Measurements from ENCODE around the gene HTR2A.

The HTR2A gene

DNA sequence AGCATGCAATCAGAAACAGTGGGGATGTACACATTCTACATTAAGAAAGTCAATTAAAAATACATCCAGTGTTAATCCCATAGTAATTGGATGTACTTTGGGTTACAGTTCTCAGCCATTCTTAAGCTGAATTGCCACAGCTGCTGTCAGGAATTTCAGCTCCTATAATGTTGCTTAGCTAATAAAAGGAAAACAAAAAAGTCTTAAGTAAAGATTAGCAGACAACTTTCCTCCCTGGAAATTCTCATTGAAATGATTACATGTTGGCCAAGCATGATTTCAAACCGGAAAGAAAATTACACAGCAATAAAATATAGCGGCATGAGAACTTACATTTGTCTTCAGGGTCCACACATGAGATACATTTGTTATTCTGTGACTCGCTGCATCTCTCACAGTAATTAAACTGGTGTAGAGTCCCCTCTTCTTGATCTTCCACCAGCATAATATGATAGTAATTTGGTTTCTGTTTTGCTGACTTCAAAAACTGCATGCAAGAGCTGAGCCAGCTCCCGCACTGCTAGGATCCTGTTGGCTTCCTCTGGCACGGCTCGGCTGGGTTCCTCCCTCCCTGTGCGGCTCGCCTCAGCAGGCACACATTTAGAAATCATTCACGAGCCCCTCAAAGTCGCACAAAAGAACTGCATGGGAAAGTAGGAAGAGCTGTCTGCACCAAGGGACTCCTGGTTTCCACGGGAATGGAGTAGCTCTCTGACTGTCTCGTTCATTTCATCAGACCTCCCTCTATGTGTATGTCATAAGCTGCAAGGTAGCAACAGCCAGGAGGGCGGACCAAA lies at the start of gene HTR2A:
Gene HTR2A, minus strand, starts transcription at position 713 of the 797 bp plus-strand sequence. CDS start 1,147 bp downstream, outside the sequence.
- Mint-ChIP-seq H3K4me3 (peak within 1 kb of the TSS; percentile 32), H3K27ac (no peak within 1 kb of the TSS), H3K27me3 (peaks cover 38% of the 10 kb centered on the region), H3K4me1 (peaks cover 19% of the 10 kb centered on the region), H3K9me3 (no peaks in the 10 kb centered on the region), H3K36me3 (no peaks in the 10 kb centered on the region)

DNA sequence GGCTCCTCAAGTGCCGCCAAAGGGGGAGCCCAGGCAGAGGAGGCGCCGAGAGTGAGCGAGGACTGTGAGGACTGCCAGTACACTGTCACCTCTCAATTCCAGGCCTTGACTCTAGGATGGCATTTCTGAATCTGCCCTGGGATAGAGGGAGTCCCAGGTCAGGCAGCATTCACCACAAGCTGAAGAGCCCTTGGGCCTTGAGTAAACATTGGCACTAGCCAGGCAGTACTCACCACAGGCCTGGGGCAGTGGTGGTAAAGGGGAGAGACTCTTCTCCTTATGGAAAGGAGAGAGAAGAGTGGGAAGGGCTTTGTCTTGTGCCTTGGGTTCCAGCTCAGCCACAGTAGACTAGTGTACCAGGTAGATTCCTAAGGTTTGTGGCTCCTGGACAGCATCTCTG lies 39.7 kb upstream of the HTR2A start:
- peaks cover 18% of the 10 kb centered on the region for H3K9me3 Mint-ChIP-seq
- no peak overlapping the region for H3K27ac Mint-ChIP-seq
- no peak overlapping the region for H3K4me3 Mint-ChIP-seq
- peaks cover 22% of the 10 kb centered on the region for H3K27me3 Mint-ChIP-seq
- H3K36me3 Mint-ChIP-seq = no peaks in the 10 kb centered on the region
- no peaks in the 10 kb centered on the region for H3K4me1 Mint-ChIP-seq

DNA sequence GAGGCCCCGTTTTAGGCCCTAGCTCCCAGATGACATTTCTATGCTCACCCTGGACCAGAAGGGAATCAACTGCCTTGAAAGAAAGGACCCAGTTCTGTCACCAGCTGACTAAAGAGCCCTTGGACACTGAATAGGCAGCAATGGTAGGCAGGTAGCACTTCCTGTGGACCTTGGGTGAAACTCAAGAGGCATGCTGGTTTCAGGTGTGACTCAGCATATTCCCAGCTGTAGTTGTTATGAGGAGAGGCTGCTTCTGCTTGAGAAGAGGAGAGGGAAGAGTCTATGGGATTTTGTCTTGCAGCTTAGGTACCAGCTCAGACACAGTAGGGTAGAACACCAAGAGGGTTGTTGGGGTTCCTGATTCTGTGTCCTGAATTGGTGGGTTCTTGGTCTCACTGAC lies 37.9 kb upstream of the HTR2A start:
- H3K9me3 Mint-ChIP-seq = peaks cover 9% of the 10 kb centered on the region
- peaks cover 22% of the 10 kb centered on the region for H3K27me3 Mint-ChIP-seq
- no peak overlapping the region for H3K27ac Mint-ChIP-seq
- no peaks in the 10 kb centered on the region for H3K4me1 Mint-ChIP-seq
- H3K4me3 Mint-ChIP-seq = no peak overlapping the region
- no peaks in the 10 kb centered on the region for H3K36me3 Mint-ChIP-seq

GRCh38 chr13:46926916-46927590 lies 30.2 kb upstream of the HTR2A start:
- H3K9me3 Mint-ChIP-seq = no peaks in the 10 kb centered on the region
- no peaks in the 10 kb centered on the region for H3K36me3 Mint-ChIP-seq
- no peak overlapping the region for H3K27ac Mint-ChIP-seq
- no peak overlapping the region for H3K4me3 Mint-ChIP-seq
- H3K27me3 Mint-ChIP-seq = peaks cover 11% of the 10 kb centered on the region
- no peaks in the 10 kb centered on the region for H3K4me1 Mint-ChIP-seq

DNA sequence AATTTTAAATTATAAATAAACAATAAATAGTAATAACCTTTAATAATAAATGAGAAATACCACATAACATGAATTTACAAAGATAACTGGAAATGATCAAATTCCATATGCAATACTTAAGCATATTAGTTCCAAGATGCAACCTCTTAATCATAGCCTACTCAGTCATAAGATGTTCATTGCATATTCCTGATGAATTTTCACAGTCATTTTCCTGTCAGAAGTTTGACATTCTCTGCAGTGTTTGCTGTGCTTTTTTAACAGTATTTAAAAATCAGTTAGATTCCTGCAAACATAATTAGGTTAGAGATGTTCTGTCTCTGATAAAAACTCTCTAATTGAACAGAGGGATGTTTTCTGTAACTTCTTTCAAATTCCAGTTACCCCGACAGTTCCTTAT lies 28.6 kb upstream of the HTR2A start:
- H3K4me1 Mint-ChIP-seq = no peaks in the 10 kb centered on the region
- no peak overlapping the region for H3K4me3 Mint-ChIP-seq
- H3K36me3 Mint-ChIP-seq = no peaks in the 10 kb centered on the region
- no peak overlapping the region for H3K27ac Mint-ChIP-seq
- H3K27me3 Mint-ChIP-seq = peaks cover 7% of the 10 kb centered on the region
- H3K9me3 Mint-ChIP-seq = no peaks in the 10 kb centered on the region

DNA sequence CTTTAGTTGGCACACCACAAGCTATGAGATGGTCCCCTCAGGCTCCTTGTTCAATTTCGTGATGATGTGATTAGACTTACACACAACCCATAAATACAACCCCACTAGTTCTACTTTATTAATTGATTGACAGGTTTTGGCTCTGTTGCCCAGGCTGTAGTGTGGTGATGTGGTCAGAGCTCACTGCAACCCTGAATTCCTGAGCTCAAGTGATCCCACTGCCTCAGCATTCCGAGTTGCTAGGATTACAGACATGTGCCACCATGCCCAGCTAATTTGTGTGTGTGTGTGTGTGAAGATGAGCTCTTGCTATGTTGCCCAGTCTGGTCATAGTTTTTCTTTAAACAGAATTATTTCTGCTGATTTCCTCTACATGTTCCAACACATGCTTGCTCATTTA lies 17.5 kb upstream of the HTR2A start:
- H3K9me3 Mint-ChIP-seq = no peaks in the 10 kb centered on the region
- H3K4me1 Mint-ChIP-seq = no peaks in the 10 kb centered on the region
- H3K27me3 Mint-ChIP-seq = peaks cover 11% of the 10 kb centered on the region
- no peaks in the 10 kb centered on the region for H3K36me3 Mint-ChIP-seq
- no peak overlapping the region for H3K4me3 Mint-ChIP-seq
- no peak overlapping the region for H3K27ac Mint-ChIP-seq

DNA sequence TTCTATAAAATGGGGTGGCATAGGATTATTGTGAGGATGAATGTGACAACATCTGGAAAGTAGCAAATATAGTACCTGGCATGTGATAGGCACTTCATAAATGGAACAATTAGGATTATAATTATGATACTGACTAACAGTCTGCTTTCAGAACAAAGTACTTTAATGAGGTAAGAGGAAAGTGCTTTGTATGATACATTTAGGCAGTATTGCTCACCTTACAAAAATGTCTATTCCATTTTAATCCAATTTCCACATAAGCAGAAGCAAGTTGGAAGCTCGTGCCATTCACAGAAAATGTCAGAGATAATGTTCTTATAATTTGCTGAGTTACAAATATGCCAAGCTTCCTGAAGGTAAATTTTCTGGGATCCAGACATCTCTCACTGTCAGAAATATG lies 16.9 kb upstream of the HTR2A start:
- Mint-ChIP-seq H3K9me3 (no peaks in the 10 kb centered on the region), H3K27ac (no peak overlapping the region), H3K4me3 (no peak overlapping the region), H3K36me3 (no peaks in the 10 kb centered on the region), H3K4me1 (no peaks in the 10 kb centered on the region), H3K27me3 (peaks cover 11% of the 10 kb centered on the region)

DNA sequence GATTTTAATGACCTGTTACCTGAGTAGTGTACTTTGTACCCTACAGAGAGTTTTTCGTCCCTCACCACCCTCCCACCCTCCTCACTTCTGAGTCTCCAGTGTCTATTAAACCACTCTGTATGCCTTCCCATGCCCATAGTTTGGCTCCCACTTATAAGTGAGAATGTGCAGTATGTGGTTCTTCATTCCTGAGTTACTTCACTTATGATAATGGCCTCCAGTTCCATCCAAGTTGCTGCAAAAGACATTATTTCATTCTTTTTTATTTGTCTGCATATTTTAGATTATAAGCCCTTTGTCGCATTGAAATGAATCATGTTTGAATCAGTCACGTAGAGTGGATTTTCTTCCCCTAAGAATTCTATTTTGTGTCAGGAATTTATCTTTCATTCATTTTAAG lies 12.2 kb upstream of the HTR2A start:
- no peaks in the 10 kb centered on the region for H3K36me3 Mint-ChIP-seq
- H3K9me3 Mint-ChIP-seq = no peaks in the 10 kb centered on the region
- no peak overlapping the region for H3K4me3 Mint-ChIP-seq
- H3K27ac Mint-ChIP-seq = no peak overlapping the region
- H3K4me1 Mint-ChIP-seq = no peaks in the 10 kb centered on the region
- peaks cover 2% of the 10 kb centered on the region for H3K27me3 Mint-ChIP-seq

GRCh38 chr13:46908501-46908900 lies 11.6 kb upstream of the HTR2A start:
- Mint-ChIP-seq H3K36me3 (no peaks in the 10 kb centered on the region), H3K27me3 (peaks cover 2% of the 10 kb centered on the region), H3K4me3 (no peak overlapping the region), H3K9me3 (no peaks in the 10 kb centered on the region), H3K27ac (no peak overlapping the region), H3K4me1 (no peaks in the 10 kb centered on the region)

GRCh38 chr13:46906405-46906804 lies 9.6 kb upstream of the HTR2A start:
- no peaks in the 10 kb centered on the region for H3K36me3 Mint-ChIP-seq
- H3K4me3 Mint-ChIP-seq = no peak overlapping the region
- no peaks in the 10 kb centered on the region for H3K4me1 Mint-ChIP-seq
- no peak overlapping the region for H3K27ac Mint-ChIP-seq
- H3K27me3 Mint-ChIP-seq = peaks cover 3% of the 10 kb centered on the region
- H3K9me3 Mint-ChIP-seq = no peaks in the 10 kb centered on the region

DNA sequence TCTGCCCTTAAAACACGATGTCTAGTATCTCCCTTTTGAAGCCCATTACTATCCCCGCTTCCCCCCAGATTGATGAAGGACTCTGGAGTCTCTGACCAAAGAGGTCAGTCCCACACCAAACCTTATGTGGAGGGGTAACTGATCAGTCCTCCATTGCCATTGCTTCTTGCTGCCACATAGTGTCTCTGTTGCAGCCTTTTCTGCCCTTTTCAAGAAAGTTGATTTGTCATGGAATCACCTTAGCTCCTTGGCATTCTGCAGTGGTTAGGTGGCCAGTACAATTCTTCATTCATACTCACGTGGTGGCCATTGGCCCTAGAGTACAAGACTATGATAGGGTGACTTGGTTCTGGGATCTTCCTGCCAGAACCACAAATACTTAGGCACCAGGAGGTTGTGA lies 8.4 kb upstream of the HTR2A start:
- Mint-ChIP-seq H3K27ac (no peak overlapping the region), H3K27me3 (peaks cover 3% of the 10 kb centered on the region), H3K9me3 (no peaks in the 10 kb centered on the region), H3K36me3 (no peaks in the 10 kb centered on the region), H3K4me3 (no peak overlapping the region), H3K4me1 (no peaks in the 10 kb centered on the region)

GRCh38 chr13:46903748-46904147 lies 6.9 kb upstream of the HTR2A start:
- Mint-ChIP-seq H3K4me3 (no peak overlapping the region), H3K27me3 (peaks cover 7% of the 10 kb centered on the region), H3K36me3 (no peaks in the 10 kb centered on the region), H3K4me1 (no peaks in the 10 kb centered on the region), H3K9me3 (no peaks in the 10 kb centered on the region), H3K27ac (no peak overlapping the region)

DNA sequence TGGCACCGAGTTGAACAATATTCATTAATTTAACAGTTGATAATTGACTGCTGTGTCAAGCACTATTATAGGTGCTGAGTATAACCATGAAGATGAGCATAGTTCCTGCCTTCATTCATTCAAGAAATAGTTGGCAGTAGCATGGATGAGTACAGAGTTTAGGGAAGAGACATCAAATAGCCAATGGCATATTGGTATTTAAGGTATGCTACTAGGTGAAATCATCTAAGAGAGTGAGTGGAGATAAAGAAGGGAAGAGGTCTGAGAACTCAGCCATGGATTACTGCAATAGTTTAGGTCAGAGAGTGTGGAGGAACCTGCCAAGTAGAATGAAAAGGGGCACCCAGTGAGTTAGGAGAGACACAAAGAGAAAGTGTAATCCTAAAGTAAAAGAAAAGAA lies 4.9 kb upstream of the HTR2A start:
- H3K36me3 Mint-ChIP-seq = no peaks in the 10 kb centered on the region
- H3K9me3 Mint-ChIP-seq = no peaks in the 10 kb centered on the region
- H3K4me1 Mint-ChIP-seq = peaks cover 4% of the 10 kb centered on the region
- H3K27me3 Mint-ChIP-seq = peaks cover 15% of the 10 kb centered on the region
- H3K27ac Mint-ChIP-seq = no peak overlapping the region
- no peak overlapping the region for H3K4me3 Mint-ChIP-seq

GRCh38 chr13:46899801-46900200 lies 2.9 kb upstream of the HTR2A start:
- peaks cover 24% of the 10 kb centered on the region for H3K27me3 Mint-ChIP-seq
- no peaks in the 10 kb centered on the region for H3K36me3 Mint-ChIP-seq
- H3K9me3 Mint-ChIP-seq = no peaks in the 10 kb centered on the region
- H3K27ac Mint-ChIP-seq = no peak overlapping the region
- H3K4me1 Mint-ChIP-seq = peaks cover 9% of the 10 kb centered on the region
- H3K4me3 Mint-ChIP-seq = no peak overlapping the region

DNA sequence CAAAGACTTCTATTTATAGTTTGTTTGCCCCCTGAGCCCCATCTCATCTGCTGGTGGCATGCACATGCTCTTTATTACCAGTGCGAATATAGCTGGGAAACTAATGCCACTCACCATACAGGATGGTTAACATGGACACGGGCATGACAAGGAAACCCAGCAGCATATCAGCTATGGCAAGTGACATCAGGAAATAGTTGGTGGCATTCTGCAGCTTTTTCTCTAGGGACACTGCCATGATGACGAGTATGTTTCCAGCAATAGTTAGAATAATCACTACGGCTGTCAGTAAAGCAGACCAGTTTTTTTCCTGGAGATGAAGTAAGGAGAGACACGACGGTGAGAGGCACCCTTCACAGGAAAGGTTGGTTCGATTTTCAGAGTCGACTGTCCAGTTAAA lies 1.5 kb downstream of the HTR2A start:
- peaks cover 19% of the 10 kb centered on the region for H3K4me1 Mint-ChIP-seq
- H3K27me3 Mint-ChIP-seq = peaks cover 43% of the 10 kb centered on the region
- no peaks in the 10 kb centered on the region for H3K9me3 Mint-ChIP-seq
- no peaks in the 10 kb centered on the region for H3K36me3 Mint-ChIP-seq
- no peak overlapping the region for H3K4me3 Mint-ChIP-seq
- no peak overlapping the region for H3K27ac Mint-ChIP-seq

DNA sequence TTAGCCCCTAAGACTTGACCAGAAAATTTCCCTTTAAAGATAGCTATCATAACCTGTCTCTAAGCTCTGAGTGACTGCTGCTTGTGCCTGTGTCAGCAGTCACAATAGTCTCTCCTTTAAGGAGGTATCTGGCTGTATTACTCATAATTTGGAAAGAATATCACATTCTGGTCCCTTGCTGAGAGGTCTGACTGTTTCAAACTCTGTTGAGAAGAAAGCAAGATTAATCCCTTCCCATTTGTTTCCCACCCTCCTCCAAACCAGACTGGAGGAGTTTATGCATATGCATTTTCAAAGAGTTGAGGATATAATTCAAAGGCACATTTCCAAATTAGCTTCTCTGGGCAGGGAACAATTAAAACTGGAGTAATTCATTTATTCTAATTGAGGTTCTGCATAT lies 2.3 kb downstream of the HTR2A start:
- Mint-ChIP-seq H3K36me3 (no peaks in the 10 kb centered on the region), H3K9me3 (no peaks in the 10 kb centered on the region), H3K27me3 (peaks cover 42% of the 10 kb centered on the region)

More for the DNA sequence above, 2.3 kb downstream of the HTR2A start:
- no peak overlapping the region for H3K27ac Mint-ChIP-seq
- H3K4me1 Mint-ChIP-seq = peaks cover 19% of the 10 kb centered on the region
- peak overlapping the region; percentile 59 for H3K4me3 Mint-ChIP-seq

Measured in activated naive CD4-positive, alpha-beta T cell treated with anti-CD3 and anti-CD28 coated beads, Interleukin-2, amount 50 U/mL, for 24 hours (primary cell).